Right atrium auricular region (tissue), 2 donors: ENCODE results near the gene GNAO1. TPM values are rescaled to one million over a fixed set of nuclear protein-coding genes. Genes with fewer than 3 reads are reported as not detected.

ENCODE experiments used
- DNase-seq: peaks from one replicate; pipeline ENCODE4 v3.0.0-alpha.2; 2019; ENCODE audit warnings: low spot score
- H3K27ac ChIP-seq, 2 donors: fragments of 200-600 bp; sonication (generic); 1 replicate in 1 of 2; 2 replicates in 1 of 2; pipeline ENCODE4 v1.5.1; 2016 to 2019
- H3K27me3 ChIP-seq, 2 donors: fragments of 200-600 bp; sonication (generic); one replicate each; pipeline versions ENCODE4 v1.5.1 to v1.6.0; 2017 to 2019
- H3K36me3 ChIP-seq: fragments of 200-600 bp; sonication (generic); one replicate; pipeline ENCODE4 v1.5.1; 2016
- H3K4me1 ChIP-seq, 2 donors: fragments of 200-600 bp; sonication (generic); one replicate each; pipeline versions ENCODE4 v1.5.1 to v1.6.0; 2017 to 2019
- H3K4me3 ChIP-seq, 2 donors: fragments of 200-600 bp; sonication (generic); 1 replicate in 1 of 2; 2 replicates in 1 of 2; pipeline ENCODE4 v1.5.1; 2017 to 2019; ENCODE audit warnings: mild to moderate bottlenecking in 1 of 2, moderate library complexity in 1 of 2
- H3K9me3 ChIP-seq, 2 donors: fragments of 200-600 bp; sonication (generic); one replicate each; pipeline ENCODE4 v1.5.1; 2019
- CTCF ChIP-seq, 2 donors: fragments of 200-600 bp; sonication (generic); IDR thresholded peaks; one replicate each; pipeline ENCODE4 v1.5.1; 2019; ENCODE audit warnings: antibody characterized with exemption in 2 of 2
- total RNA-seq, 2 donors: library from RNA; depleted of rRNA; stranded (reverse); fragments of >200 nt; gene quantifications; one replicate each; pipeline ENCODE4 v1.1.0, GENCODE V29; 2016

GNAO1 gene
- total RNA-seq, 2 donors from 2014 or later: 43.1 to 54.8 TPM

DNA sequence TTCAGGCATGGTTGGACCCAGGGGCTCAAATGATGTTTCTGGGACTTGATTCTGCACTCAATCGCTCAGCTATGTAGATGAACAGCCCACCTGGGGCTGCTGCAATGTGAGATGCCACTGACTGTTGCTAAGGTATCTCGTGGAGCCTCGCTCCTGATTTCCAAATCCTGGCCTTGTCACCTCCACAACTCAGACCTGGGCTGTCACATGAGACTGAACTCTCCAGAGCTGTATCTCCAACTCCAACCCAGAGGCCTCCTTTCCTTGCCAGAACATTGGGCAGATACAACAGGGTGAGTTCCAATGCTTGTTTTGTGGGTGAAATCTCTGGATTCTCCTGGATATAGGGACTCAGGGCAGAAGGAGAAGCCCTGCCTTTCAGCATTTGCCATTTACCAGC lies 79.5 kb downstream of the GNAO1 start:
- no peaks in the 10 kb centered on the region for H3K36me3 ChIP-seq
- H3K4me3 ChIP-seq: no peak overlapping the region
- no peaks in the 10 kb centered on the region for H3K9me3 ChIP-seq
- H3K4me1 ChIP-seq: peaks cover 0 to 30% of the 10 kb centered on the region in 2 donors
- no peak for TF ChIP-seq CTCF (IDR thresholded peaks at IDR 0.05)
- DNase-seq: no peak
- H3K27me3 ChIP-seq: no peaks in the 10 kb centered on the region
- H3K27ac ChIP-seq: peak overlapping the region; percentile 88 to 95

DNA sequence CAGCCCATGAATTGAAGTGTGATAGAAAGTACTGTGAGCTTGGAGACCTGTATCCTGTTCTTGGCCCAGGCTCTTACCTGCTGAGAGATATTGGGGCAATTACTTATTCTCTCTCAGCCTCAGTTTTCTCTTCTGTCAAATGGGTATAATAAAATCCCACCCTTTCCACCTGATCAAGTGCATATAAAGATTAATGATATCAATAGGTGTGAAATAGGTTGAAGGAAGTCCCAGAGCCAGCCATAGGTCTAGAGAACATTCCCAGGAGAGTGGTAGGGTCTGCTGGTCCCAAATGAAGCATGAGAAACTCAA lies 81.2 kb downstream of the GNAO1 start:
- peaks cover 0 to 36% of the 10 kb centered on the region in 2 donors for H3K4me1 ChIP-seq
- no peak for TF ChIP-seq CTCF (IDR thresholded peaks at IDR 0.05)
- H3K4me3 ChIP-seq: no peak overlapping the region
- no peaks in the 10 kb centered on the region for H3K27me3 ChIP-seq
- H3K9me3 ChIP-seq: no peaks in the 10 kb centered on the region
- H3K36me3 ChIP-seq: no peaks in the 10 kb centered on the region
- peak overlapping the region; percentile 14 to 30 for H3K27ac ChIP-seq
- DNase-seq: no peak

DNA sequence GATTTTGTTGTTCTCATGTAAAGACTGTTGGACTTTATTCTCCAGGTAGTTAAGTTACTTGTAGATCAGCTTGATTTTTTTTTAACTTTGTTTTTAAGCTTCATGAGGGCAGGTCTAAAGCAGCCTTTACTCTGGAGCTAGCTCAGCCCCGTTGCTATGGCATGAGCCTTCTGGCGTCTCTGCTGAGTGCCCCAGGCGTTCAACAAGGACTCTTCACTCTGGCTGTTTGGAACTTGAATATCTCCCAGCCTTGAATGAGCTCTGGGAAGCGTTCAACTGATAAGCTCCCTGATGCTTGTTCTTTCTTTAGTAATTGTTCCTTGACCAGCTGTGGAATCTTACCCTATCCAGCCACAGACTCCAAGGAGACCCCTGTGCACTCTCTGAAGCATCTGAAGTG lies 82.3 kb downstream of the GNAO1 start:
- H3K27ac ChIP-seq: peak overlapping the region; percentile 17 to 60
- H3K4me3 ChIP-seq: no peak overlapping the region
- no peaks in the 10 kb centered on the region for H3K27me3 ChIP-seq
- no peak for DNase-seq
- peaks cover 0 to 43% of the 10 kb centered on the region in 2 donors for H3K4me1 ChIP-seq
- no peak for TF ChIP-seq CTCF (IDR thresholded peaks at IDR 0.05)
- no peaks in the 10 kb centered on the region for H3K9me3 ChIP-seq
- no peaks in the 10 kb centered on the region for H3K36me3 ChIP-seq

DNA sequence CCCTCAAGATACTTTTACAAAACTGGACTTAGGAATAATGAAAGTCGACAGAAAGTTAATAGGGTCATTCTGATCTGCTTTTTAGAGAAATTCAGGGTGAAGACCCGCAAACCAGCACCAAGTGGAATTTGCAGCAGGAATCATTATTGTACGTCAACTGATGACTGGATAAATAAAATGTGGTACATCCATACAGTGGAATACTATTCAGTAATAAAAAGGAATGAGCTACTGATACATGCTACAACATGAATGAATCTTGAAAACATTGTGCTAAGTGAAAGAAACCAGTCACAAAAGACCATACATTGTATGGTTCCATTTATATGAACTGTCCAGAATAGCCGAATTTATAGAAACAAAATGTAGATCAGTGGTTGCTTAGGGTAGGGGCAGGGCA lies 83.1 kb downstream of the GNAO1 start:
- no peak for TF ChIP-seq CTCF (IDR thresholded peaks at IDR 0.05)
- peaks cover 0 to 36% of the 10 kb centered on the region in 2 donors for H3K4me1 ChIP-seq
- H3K27ac ChIP-seq: peak overlapping the region in 1 of 2 donors; percentile 60
- H3K36me3 ChIP-seq: no peaks in the 10 kb centered on the region
- H3K27me3 ChIP-seq: no peaks in the 10 kb centered on the region
- H3K9me3 ChIP-seq: no peaks in the 10 kb centered on the region
- no peak overlapping the region for H3K4me3 ChIP-seq
- DNase-seq: no peak

- DNase-seq: no peak
- H3K4me1 ChIP-seq: peaks cover 0 to 29% of the 10 kb centered on the region in 2 donors
- no peaks in the 10 kb centered on the region for H3K36me3 ChIP-seq
- no peaks in the 10 kb centered on the region for H3K9me3 ChIP-seq
- no peak overlapping the region for H3K27ac ChIP-seq
- H3K4me3 ChIP-seq: no peak overlapping the region
- no peaks in the 10 kb centered on the region for H3K27me3 ChIP-seq
- TF ChIP-seq CTCF (IDR thresholded peaks at IDR 0.05): no peak
Measured at GRCh38 chr16:56275076-56275475, 83.8 kb downstream of the GNAO1 start.

- H3K9me3 ChIP-seq: no peaks in the 10 kb centered on the region
- DNase-seq: no peak
- peak overlapping the region in 1 of 2 donors; percentile 30 for H3K27ac ChIP-seq
- no peak overlapping the region for H3K4me3 ChIP-seq
- peaks cover 0 to 22% of the 10 kb centered on the region in 2 donors for H3K4me1 ChIP-seq
- H3K27me3 ChIP-seq: no peaks in the 10 kb centered on the region
- no peaks in the 10 kb centered on the region for H3K36me3 ChIP-seq
- TF ChIP-seq CTCF (IDR thresholded peaks at IDR 0.05): no peak
Measured at GRCh38 chr16:56275801-56276200, 84.5 kb downstream of the GNAO1 start.
